ENCODE data around the gene DCBLD1.

- no peak for TF ChIP-seq POLR2A (IDR thresholded peaks at IDR 0.05; ENCODE audit: low read depth)
- TF ChIP-seq, protein P1, sequence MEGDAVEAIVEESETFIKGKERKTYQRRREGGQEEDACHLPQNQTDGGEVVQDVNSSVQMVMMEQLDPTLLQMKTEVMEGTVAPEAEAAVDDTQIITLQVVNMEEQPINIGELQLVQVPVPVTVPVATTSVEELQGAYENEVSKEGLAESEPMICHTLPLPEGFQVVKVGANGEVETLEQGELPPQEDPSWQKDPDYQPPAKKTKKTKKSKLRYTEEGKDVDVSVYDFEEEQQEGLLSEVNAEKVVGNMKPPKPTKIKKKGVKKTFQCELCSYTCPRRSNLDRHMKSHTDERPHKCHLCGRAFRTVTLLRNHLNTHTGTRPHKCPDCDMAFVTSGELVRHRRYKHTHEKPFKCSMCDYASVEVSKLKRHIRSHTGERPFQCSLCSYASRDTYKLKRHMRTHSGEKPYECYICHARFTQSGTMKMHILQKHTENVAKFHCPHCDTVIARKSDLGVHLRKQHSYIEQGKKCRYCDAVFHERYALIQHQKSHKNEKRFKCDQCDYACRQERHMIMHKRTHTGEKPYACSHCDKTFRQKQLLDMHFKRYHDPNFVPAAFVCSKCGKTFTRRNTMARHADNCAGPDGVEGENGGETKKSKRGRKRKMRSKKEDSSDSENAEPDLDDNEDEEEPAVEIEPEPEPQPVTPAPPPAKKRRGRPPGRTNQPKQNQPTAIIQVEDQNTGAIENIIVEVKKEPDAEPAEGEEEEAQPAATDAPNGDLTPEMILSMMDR (IDR thresholded peaks at IDR 0.05), result peak in 1 of 3 experiments; percentile 23
- no peak for TF ChIP-seq EP300 (IDR thresholded peaks at IDR 0.05)
- TF ChIP-seq POLR2AphosphoS5 (IDR thresholded peaks at IDR 0.05), result peak; percentile 16 to 25
These were observed 65.5 kb downstream of the DCBLD1 start for GRCh38 chr6:117547688-117548621.
